ENCODE measurements around the gene CDKL2.
"Not testable (repeated sequence)": the region's sequence is repeated elsewhere in the genome, so short reads cannot be mapped to it uniquely, and the experiment has no call there.

CDKL2 gene

GRCh38 chr4:75630174-75630936 lies at the start of gene CDKL2:
Gene CDKL2 (minus strand): TSS chr4:75630528. CDS start chr4:75625988, 4,540 bp downstream.
- DNase-seq = peak; percentile 55

DNA sequence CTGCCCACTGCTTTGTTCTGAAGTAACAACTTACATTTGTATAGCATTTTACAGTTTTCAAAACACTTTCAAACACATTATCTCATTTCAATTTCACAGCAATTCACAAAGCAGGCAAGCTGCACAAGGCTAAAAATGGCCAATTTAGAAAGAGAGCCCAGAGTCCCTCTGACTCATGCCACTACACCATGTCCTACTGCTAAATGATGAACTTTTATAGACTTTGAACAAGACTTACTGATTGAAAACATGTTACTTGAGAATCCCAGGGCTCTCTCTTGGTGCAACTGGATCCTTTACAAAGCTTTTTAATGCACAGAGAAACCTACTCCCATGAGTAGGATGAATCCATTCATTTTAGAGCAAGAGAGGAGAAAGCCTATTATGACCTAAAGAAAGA lies 48.6 kb upstream of the CDKL2 start:
- DNase-seq = no peak

GRCh38 chr4:75678473-75678872 lies 48.1 kb upstream of the CDKL2 start:
- no peak for DNase-seq

DNA sequence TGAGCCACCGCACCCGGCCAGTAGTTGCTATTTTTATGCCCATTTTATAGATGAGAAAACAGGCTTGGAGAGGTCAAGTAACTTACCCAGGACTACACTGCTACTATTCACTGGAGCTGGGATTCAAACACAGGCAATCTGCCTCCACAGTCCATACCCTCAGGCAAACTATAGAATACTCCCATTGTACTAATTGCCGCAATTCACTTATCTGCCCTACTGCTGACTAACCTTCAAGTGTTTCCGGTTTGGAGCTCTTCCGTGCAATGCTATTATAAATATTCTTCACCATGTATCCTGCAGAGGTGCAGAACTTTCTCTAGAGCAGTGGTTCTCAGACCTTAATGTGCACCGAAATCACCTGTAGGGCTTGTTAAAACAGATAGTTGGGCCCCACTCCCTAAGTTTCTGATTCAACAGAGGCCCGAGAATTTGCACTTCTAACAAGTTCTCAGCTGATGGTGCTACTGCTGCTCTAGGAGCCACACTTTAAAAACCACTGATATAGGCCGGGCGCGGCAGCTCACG lies 44.7 kb upstream of the CDKL2 start:
- DNase-seq = no peak

DNA sequence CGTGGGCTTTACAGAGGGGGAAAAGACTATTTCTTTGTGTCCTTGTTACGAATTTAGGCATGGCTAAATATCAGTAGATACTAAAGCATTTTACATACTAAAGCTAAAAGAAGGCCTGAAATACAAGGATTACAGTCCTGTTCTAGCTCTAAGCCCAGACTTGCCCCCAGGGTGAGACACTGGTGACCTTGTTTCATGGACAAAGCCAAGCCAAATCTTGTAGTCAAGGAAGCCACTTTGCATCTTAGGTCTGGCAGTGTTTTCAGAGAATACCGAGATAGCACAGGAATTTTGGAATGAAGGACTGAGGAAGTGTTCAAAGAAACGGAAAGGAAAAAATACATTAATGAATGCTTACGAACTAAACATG lies 43.6 kb upstream of the CDKL2 start:
- DNase-seq = no peak

- peak; percentile 90 for DNase-seq
Observed at GRCh38 chr4:75673027-75673958, 43.0 kb upstream of the CDKL2 start, which contains the start of gene G3BP2. Gene G3BP2 (minus strand): TSS chr4:75673411. CDS start chr4:75662025, 11,386 bp downstream.

- peak; percentile 26 for DNase-seq
Observed at GRCh38 chr4:75672461-75673026, 42.2 kb upstream of the CDKL2 start.

- DNase-seq = no peak
Observed at GRCh38 chr4:75671802-75672421, 41.6 kb upstream of the CDKL2 start.

GRCh38 chr4:75668596-75668995 lies 38.3 kb upstream of the CDKL2 start:
- no peak for DNase-seq

DNA sequence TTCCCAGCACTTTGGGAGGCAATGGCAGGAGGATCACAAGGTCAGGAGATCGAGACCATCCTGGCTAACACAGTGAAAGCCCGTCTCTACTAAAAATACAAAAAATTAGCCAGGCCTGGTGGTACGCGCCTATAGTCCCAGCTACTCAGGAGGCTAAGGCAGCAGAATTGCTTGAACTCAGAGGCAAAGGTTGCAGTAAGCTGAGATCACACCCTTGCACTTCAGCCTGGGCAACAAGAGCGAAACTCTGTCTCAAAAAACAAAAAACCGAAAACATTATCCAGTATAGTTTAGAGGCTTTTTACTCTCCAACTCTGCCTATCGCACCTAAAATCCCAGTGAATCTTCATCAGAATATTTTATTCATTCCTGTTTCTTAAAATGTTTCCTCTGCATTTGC lies 37.3 kb upstream of the CDKL2 start:
- DNase-seq = not testable (repeated sequence)

- no peak for DNase-seq
Observed at GRCh38 chr4:75666299-75666698, 36.0 kb upstream of the CDKL2 start.

DNA sequence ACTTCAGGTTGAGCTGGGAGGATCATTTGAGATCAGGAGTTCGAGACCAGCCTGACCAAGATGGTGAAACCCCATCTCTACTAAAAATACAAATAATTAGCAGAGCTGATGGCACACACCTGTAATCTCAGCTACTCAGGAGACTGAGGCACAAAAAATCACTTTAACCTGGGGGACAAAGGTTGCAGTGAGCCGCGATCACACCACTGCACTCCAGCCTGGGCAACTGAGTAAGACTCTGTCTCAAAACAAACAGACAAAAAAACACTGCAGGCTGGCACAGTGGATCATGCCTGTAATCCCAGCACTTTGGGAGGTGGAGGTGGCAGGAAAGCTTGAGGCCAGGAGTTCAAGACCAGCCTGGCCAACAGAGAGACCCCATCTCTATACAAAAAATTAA lies 34.3 kb upstream of the CDKL2 start:
- DNase-seq = not testable (repeated sequence)

- DNase-seq = no peak
Observed at GRCh38 chr4:75662626-75663025, 32.3 kb upstream of the CDKL2 start.

DNA sequence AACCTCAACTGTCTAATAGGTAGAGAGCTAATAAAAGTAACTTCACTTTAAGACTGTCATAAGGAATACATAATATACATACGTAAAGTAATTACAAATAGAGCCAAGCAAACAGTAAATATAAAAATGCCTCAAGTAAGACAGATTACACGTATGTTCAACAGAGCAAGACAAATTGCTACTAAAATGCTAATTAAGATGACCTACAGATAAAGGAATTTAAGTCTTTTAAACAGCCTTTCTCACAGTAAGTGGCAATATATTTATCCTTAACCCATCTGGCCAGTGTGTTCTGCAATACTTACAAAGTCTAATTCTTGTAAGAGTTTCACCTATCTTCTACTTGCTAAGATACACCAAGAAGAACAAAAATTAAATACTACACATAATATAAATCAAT lies 30.2 kb upstream of the CDKL2 start:
- no peak for DNase-seq

DNA sequence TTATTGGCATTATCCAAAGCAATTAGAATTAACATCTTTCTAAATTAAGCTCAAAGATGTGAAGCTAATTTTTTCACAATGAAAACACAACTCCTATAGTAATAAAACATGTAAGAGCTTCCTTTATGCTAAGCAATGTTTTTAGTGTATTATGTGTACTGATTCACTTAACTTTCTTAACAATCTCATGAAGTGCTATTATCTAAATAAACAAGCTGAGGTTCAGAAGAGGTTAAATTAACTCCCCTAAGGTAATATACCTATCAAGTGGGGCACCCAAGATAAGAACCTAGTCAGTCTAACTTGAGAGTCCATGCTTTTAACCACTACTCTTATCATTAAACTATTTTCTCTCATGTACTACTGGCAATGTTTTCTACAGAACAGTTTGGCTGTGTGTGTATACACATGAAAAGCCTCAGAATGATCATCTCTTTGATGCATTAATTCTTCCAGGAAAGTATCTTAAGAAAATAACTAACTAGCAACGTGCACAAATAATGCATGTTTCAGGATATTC lies 29.2 kb upstream of the CDKL2 start:
- DNase-seq = no peak

DNA sequence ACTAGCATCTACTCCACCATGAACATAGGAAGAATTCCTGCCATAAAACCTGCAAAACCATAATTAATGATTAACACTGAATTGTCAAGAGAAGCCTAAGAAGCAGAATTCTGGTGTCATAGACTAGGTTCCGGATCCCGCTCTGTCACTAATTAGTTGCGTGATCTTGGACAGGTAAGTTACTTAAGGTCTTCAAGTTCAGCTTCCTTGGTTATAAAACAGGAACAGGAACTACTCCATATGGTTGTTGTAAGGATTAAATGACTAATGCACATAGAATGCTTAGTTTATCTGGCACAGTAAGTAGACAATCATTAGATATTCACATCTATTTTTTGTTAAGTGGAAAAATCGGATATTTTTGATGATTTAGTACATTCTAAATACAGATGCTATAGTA lies 28.5 kb upstream of the CDKL2 start:
- no peak for DNase-seq

GRCh38 chr4:75655562-75655961 lies 25.2 kb upstream of the CDKL2 start:
- no peak for DNase-seq

DNA sequence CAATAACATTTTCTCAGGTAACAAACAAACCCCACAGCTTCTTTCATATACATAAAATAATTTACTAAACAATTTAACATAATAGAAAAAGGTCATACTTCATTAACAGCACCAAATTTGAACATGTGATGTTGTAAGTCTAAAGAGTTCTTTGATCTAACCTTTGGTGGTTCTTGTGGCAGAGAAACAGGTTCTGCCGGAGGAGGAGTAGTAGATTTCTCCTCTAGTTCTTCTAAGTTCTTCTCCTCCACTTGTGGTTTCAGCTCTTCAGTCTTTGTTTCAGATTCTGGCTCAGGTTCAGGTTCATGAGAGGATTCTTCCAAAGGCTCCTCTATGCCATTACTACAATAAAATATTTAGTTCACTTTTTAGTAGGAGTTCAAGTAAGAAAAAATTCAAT lies 24.6 kb upstream of the CDKL2 start:
- no peak for DNase-seq

DNA sequence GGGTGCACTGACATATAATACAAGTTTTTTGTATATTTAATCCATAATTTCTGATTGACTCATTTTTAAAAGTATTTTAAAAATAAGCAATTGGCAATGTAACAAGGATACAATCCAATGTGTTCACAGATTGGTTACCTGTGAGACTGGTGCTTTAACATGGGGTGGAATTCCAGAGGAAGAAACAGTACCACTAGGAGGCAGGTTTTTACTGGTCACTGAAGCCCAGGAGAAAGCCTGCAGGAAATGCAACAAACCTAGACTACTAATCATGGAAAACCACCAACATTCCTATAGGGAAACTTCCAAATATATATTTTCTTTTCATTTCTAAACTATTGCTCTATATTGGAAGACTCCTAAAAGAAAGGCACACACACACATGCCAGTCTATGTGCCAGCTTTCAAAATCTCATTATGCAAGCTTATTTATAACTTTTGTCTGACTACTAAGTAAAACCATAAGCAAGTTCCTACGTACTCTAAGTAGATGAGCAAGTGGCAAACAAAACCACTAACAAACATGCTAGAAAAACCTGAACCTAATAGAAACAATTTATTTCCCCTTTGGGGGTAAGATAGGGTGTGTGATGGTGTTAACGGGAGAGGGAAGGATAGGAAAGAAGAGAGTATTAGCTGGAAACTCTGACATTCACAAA lies 23.6 kb upstream of the CDKL2 start:
- no peak for DNase-seq

- DNase-seq = no peak
Observed at GRCh38 chr4:75644095-75644494, 13.8 kb upstream of the CDKL2 start.

DNA sequence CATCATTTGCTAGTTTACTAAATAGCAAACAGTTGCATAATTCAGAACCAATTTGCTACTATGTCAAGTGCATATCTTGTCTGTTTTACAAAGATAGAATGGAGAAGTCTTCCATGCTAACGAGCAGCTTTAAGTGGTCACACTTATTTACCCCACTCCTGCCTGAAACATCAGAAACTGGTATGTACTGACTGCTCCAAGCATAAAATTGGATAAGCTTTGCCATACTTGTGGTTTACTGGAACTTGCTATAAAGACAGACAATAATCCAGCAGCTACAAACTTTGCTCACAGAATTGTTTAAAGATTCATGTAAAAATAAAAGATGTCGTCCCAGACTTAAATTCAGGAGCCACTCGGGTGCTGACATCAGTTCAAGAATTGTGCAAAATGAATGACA lies 13.3 kb upstream of the CDKL2 start:
- DNase-seq = no peak

DNA sequence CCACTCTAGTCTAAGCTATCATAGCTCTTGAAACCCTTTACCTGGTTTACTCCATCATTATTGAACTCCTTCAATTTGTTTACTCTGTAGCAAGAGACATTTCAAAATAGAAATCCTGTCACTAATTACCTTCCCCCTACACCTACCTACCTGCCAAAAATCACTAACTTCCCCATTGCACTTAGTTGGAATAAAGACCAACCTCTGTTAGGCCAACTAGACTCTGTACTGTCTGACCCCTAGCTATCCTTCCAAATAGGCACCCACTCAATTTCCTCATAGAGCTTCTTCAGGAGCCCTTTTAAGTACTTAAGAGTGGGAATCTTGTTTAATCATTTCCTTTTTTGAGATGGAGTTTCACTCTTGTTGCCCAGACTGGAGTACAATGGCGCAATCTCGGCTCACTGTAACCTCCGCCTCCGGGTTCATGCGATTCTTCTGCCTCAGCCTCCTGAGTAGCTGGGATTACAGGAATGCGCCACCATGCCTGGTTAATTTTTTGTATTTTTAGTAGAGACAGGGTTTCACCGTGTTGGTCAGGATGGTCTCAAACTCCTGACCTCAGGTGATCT lies 8.9 kb upstream of the CDKL2 start:
- DNase-seq = no peak

Measured in NCI-H2029 treated with DMSO at 0.1 percent for 48 hours (cell line).